ENCODE results near the gene EDAR. TPM values are rescaled to one million over a fixed set of nuclear protein-coding genes. Genes with fewer than 3 reads are reported as not detected.

Gene EDAR
- total RNA-seq, 2 experiments from 2014 or later = 0.14 to 0.23 TPM

GRCh38 chr2:108927405-108927804 is 61.6 kb downstream of the EDAR start:
- no peak overlapping the region for H3K4me3 Mint-ChIP-seq
- POLR2A ChIA-PET = no interaction called here
- DNase-seq (no peak), ATAC-seq (ENCODE audit: low read depth) (no peak)
- H3K36me3 Mint-ChIP-seq = no peaks in the 10 kb centered on the region
- no peaks in the 10 kb centered on the region for H3K9me3 Mint-ChIP-seq
- no peaks in the 10 kb centered on the region for H3K4me1 Mint-ChIP-seq
- no peaks in the 10 kb centered on the region for H3K27me3 Mint-ChIP-seq
- no peak overlapping the region for H3K27ac Mint-ChIP-seq

GRCh38 chr2:108926561-108927380 is 62.2 kb downstream of the EDAR start:
- DNase-seq (no peak), ATAC-seq (ENCODE audit: low read depth) (no peak)
- Mint-ChIP-seq H3K36me3 (no peaks in the 10 kb centered on the region), H3K9me3 (no peaks in the 10 kb centered on the region), H3K27ac (no peak overlapping the region), H3K4me3 (no peak overlapping the region), H3K4me1 (no peaks in the 10 kb centered on the region), H3K27me3 (no peaks in the 10 kb centered on the region)
- POLR2A ChIA-PET = no interaction called here

- no peaks in the 10 kb centered on the region for H3K27me3 Mint-ChIP-seq
- no peak for ATAC-seq (ENCODE audit: low read depth)
- no peak for DNase-seq
- POLR2A ChIA-PET = no interaction called here
- H3K4me3 Mint-ChIP-seq = no peak overlapping the region
- H3K36me3 Mint-ChIP-seq = no peaks in the 10 kb centered on the region
- no peaks in the 10 kb centered on the region for H3K4me1 Mint-ChIP-seq
- H3K9me3 Mint-ChIP-seq = no peaks in the 10 kb centered on the region
- H3K27ac Mint-ChIP-seq = no peak overlapping the region
These were observed 63.3 kb downstream of the EDAR start for GRCh38 chr2:108925735-108926134.

- Mint-ChIP-seq H3K4me3 (no peak overlapping the region), H3K27me3 (no peaks in the 10 kb centered on the region), H3K4me1 (no peaks in the 10 kb centered on the region), H3K36me3 (no peaks in the 10 kb centered on the region), H3K27ac (no peak overlapping the region), H3K9me3 (no peaks in the 10 kb centered on the region)
- POLR2A ChIA-PET = no interaction called here
- ATAC-seq (ENCODE audit: low read depth) = no peak
- no peak for DNase-seq
These were observed 63.7 kb downstream of the EDAR start for GRCh38 chr2:108925286-108925685.

GRCh38 chr2:108924580-108925251 is 64.3 kb downstream of the EDAR start:
- Mint-ChIP-seq H3K36me3 (no peaks in the 10 kb centered on the region), H3K27me3 (no peaks in the 10 kb centered on the region), H3K9me3 (no peaks in the 10 kb centered on the region), H3K4me1 (no peaks in the 10 kb centered on the region), H3K27ac (no peak overlapping the region), H3K4me3 (no peak overlapping the region)
- DNase-seq (no peak), ATAC-seq (ENCODE audit: low read depth) (no peak)
- POLR2A ChIA-PET = no interaction called here

- POLR2A ChIA-PET = no interaction called here
- Mint-ChIP-seq H3K36me3 (no peaks in the 10 kb centered on the region), H3K27ac (no peak overlapping the region), H3K4me3 (no peak overlapping the region), H3K9me3 (no peaks in the 10 kb centered on the region), H3K4me1 (no peaks in the 10 kb centered on the region), H3K27me3 (no peaks in the 10 kb centered on the region)
- DNase-seq (no peak), ATAC-seq (ENCODE audit: low read depth) (no peak)
These were observed 65.1 kb downstream of the EDAR start for GRCh38 chr2:108923736-108924579.

- ATAC-seq (ENCODE audit: low read depth) = no peak
- no peak overlapping the region for H3K27ac Mint-ChIP-seq
- H3K9me3 Mint-ChIP-seq = no peaks in the 10 kb centered on the region
- no peak for DNase-seq
- H3K27me3 Mint-ChIP-seq = no peaks in the 10 kb centered on the region
- no peak overlapping the region for H3K4me3 Mint-ChIP-seq
- POLR2A ChIA-PET = no interaction called here
- no peaks in the 10 kb centered on the region for H3K4me1 Mint-ChIP-seq
- no peaks in the 10 kb centered on the region for H3K36me3 Mint-ChIP-seq
These were observed 65.9 kb downstream of the EDAR start for GRCh38 chr2:108923019-108923700.

GRCh38 chr2:108922141-108922915 is 66.7 kb downstream of the EDAR start:
- Mint-ChIP-seq H3K27ac (no peak overlapping the region), H3K9me3 (no peaks in the 10 kb centered on the region)

GRCh38 chr2:108921096-108922030 is 67.7 kb downstream of the EDAR start:
- ATAC-seq (ENCODE audit: low read depth) (no peak), DNase-seq (no peak)
- Mint-ChIP-seq H3K36me3 (no peaks in the 10 kb centered on the region), H3K27ac (no peak overlapping the region), H3K27me3 (no peaks in the 10 kb centered on the region), H3K4me3 (no peak overlapping the region), H3K4me1 (no peaks in the 10 kb centered on the region), H3K9me3 (no peaks in the 10 kb centered on the region)
- POLR2A ChIA-PET = no interaction called here

More at GRCh38 chr2:108922141-108922915, 66.7 kb downstream of the EDAR start:
- POLR2A ChIA-PET = no interaction called here
- no peak for DNase-seq
- no peaks in the 10 kb centered on the region for H3K36me3 Mint-ChIP-seq
- no peaks in the 10 kb centered on the region for H3K4me1 Mint-ChIP-seq
- no peak overlapping the region for H3K4me3 Mint-ChIP-seq
- ATAC-seq (ENCODE audit: low read depth) = no peak
- no peaks in the 10 kb centered on the region for H3K27me3 Mint-ChIP-seq

- POLR2A ChIA-PET = no interaction called here
- no peaks in the 10 kb centered on the region for H3K36me3 Mint-ChIP-seq
- peaks cover 2% of the 10 kb centered on the region for H3K4me1 Mint-ChIP-seq
- no peak for DNase-seq
- H3K4me3 Mint-ChIP-seq = no peak overlapping the region
- H3K27ac Mint-ChIP-seq = no peak overlapping the region
- no peaks in the 10 kb centered on the region for H3K9me3 Mint-ChIP-seq
- ATAC-seq (ENCODE audit: low read depth) = no peak
- no peaks in the 10 kb centered on the region for H3K27me3 Mint-ChIP-seq
These were observed 68.3 kb downstream of the EDAR start for GRCh38 chr2:108920686-108921085.

- Mint-ChIP-seq H3K27me3 (no peaks in the 10 kb centered on the region), H3K9me3 (no peaks in the 10 kb centered on the region), H3K36me3 (no peaks in the 10 kb centered on the region), H3K27ac (no peak overlapping the region), H3K4me1 (peaks cover 2% of the 10 kb centered on the region), H3K4me3 (no peak overlapping the region)
- no peak for DNase-seq
- ATAC-seq (ENCODE audit: low read depth) = no peak
- POLR2A ChIA-PET = no interaction called here
These were observed 69.2 kb downstream of the EDAR start for GRCh38 chr2:108919571-108920373.
